B cell (primary cell): ENCODE data around the gene ITGB1BP2. TPM values are rescaled to one million over a fixed set of nuclear protein-coding genes. Genes with fewer than 3 reads are reported as not detected.

Experiments
- ATAC-seq: fragments of 200-7000 bp; cut with Tn5 transposase; one replicate; pipeline ENCODE4 v1.10.0; 2021; ENCODE audit warnings: low read depth, mild to moderate bottlenecking, moderate number of reproducible peaks, moderate library complexity
- CTCF ChIA-PET: fragments of 350-600 bp; sonication (Branson Sonifier 250); formaldehyde crosslinking; loops from one replicate; lab custom pipeline; 2021; ENCODE audit warnings: antibody characterized with exemption, inconsistent platforms; lab: Charles Lee
- POLR2A ChIA-PET: fragments of 350-600 bp; sonication (Branson Sonifier 250); formaldehyde crosslinking; loops from one replicate; lab custom pipeline; 2021; ENCODE audit warnings: antibody characterized with exemption; lab: Charles Lee
- DNase-seq: peaks from one replicate; pipeline ENCODE4 v3.0.0; 2013
- H2AFZ ChIP-seq: 2 replicates; pipeline ENCODE4 v1.6.1; 2012; ENCODE audit warnings: mild to moderate bottlenecking, low read depth, low read length; ENCODE audit not compliant: insufficient read depth, poor library complexity, severe bottlenecking
- H3K27ac ChIP-seq, 2 donors: 1 replicate in 1 of 2; 2 replicates in 1 of 2; pipeline ENCODE4 v1.5.1; 2012 to 2013; ENCODE audit warnings: low read length in 2 of 2, mild to moderate bottlenecking in 2 of 2, moderate library complexity in 1 of 2
- H3K27me3 ChIP-seq, 4 experiments: fragments of 200-600 bp in 1 of 4; sonication (generic) in 1 of 4; replicated peaks in 1 of 4; 1 replicate in 2 of 4; 2 replicates in 2 of 4; pipeline versions ENCODE4 v1.6.1 to v1.7.0; 2013 to 2016; ENCODE audit warnings: low read length in 3 of 4, mild to moderate bottlenecking in 2 of 4, mixed read lengths in 1 of 4, moderate library complexity in 1 of 4; ENCODE audit not compliant: insufficient read depth in 4 of 4, control insufficient read depth in 3 of 4; ENCODE audit errors: control extremely low read depth in 1 of 4
- H3K36me3 ChIP-seq, 2 experiments: replicated peaks in 1 of 2; 1 replicate in 1 of 2; 2 replicates in 1 of 2; pipeline versions ENCODE4 v1.6.1 to v1.7.1; 2013; ENCODE audit warnings: low read length in 1 of 2; ENCODE audit not compliant: insufficient read depth in 2 of 2, control insufficient read depth in 1 of 2; ENCODE audit errors: control extremely low read depth in 1 of 2, extremely low read depth in 1 of 2
- H3K4me1 ChIP-seq, 2 donors: fragments of 200-600 bp in 1 of 2; sonication (generic) in 1 of 2; 1 replicate in 1 of 2; 2 replicates in 1 of 2; pipeline versions ENCODE4 v1.5.1 to v1.6.1; 2013 to 2017; ENCODE audit warnings: low read length in 2 of 2; ENCODE audit not compliant: control insufficient read depth in 2 of 2, insufficient read depth in 2 of 2
- H3K4me2 ChIP-seq: replicated peaks from 2 replicates; pipeline ENCODE3; 2012; ENCODE audit warnings: mild to moderate bottlenecking, low read depth, low read length; ENCODE audit not compliant: poor library complexity, severe bottlenecking
- H3K4me3 ChIP-seq, 5 experiments: fragments of 200-600 bp in 1 of 5; sonication (generic) in 1 of 5; 1 replicate in 3 of 5; 2 replicates in 2 of 5; pipeline versions ENCODE4 v1.5.1 to v1.7.0; 2011 to 2016; ENCODE audit warnings: low read length in 4 of 5, mild to moderate bottlenecking in 4 of 5, low read depth in 2 of 5, control low read depth in 1 of 5, moderate library complexity in 1 of 5; ENCODE audit not compliant: insufficient read depth in 1 of 5; ENCODE audit errors: control extremely low read depth in 1 of 5, extremely low read depth in 1 of 5
- H3K79me2 ChIP-seq: fragments of 200-600 bp; sonication (generic); one replicate; pipeline ENCODE4 v1.6.0; 2016; ENCODE audit warnings: low read length; ENCODE audit not compliant: control insufficient read depth, insufficient read depth
- H3K9ac ChIP-seq: fragments of 200-600 bp; sonication (generic); 2 replicates; pipeline ENCODE4 v1.6.1; 2017; ENCODE audit warnings: mild to moderate bottlenecking, low read length, moderate library complexity
- H3K9me3 ChIP-seq, 3 donors: one replicate each; pipeline versions ENCODE4 v1.6.1 to v1.7.1; 2013; ENCODE audit warnings: low read length in 2 of 3; ENCODE audit not compliant: control insufficient read depth in 2 of 3, insufficient read depth in 1 of 3; ENCODE audit errors: control extremely low read depth in 1 of 3
- H4K20me1 ChIP-seq: 2 replicates; pipeline ENCODE4 v1.6.0; 2012; ENCODE audit warnings: mild to moderate bottlenecking, low read length; ENCODE audit not compliant: insufficient read depth, control insufficient read depth, poor library complexity, severe bottlenecking
- H3K27ac Mint-ChIP-seq: one replicate; pipeline ENCODE4 v1.8.0; 2021; ENCODE audit warnings: mixed read lengths
- H3K27me3 Mint-ChIP-seq: one replicate; pipeline ENCODE4 v1.8.0; 2021; ENCODE audit warnings: mixed read lengths
- H3K4me1 Mint-ChIP-seq: one replicate; pipeline ENCODE4 v1.8.0; 2021; ENCODE audit warnings: mixed read lengths
- H3K4me3 Mint-ChIP-seq: one replicate; pipeline ENCODE4 v1.8.0; 2021; ENCODE audit warnings: mixed read lengths
- H3K9me3 Mint-ChIP-seq: one replicate; pipeline ENCODE4 v1.8.0; 2022; ENCODE audit warnings: mixed read lengths; ENCODE audit not compliant: insufficient read depth
- EZH2 ChIP-seq: IDR thresholded peaks from 2 replicates; pipeline ENCODE4 v1.6.1; 2012; ENCODE audit warnings: borderline replicate concordance, low read depth, mild to moderate bottlenecking, moderate library complexity, low read length; ENCODE audit not compliant: insufficient read depth, poor library complexity, severe bottlenecking
- WGBS: methylation state at CpG from one replicate; pipeline ENCODE4 v1.1.5; 2013; ENCODE audit warnings: missing lambda C conversion rate; ENCODE audit not compliant: insufficient coverage; 5-methylcytosine and 5-hydroxymethylcytosine counted together
- intact Hi-C: fragments of 100-400 bp; cut with micrococcal nuclease; formaldehyde crosslinking; loops from one replicate; pipeline ENCODE4 v1.10.0; 2022
- polyA plus RNA-seq: library from polyadenylated mRNA; depleted of rRNA; stranded (reverse); fragments of >200 nt; gene quantifications from 2 replicates; pipeline ENCODE4 v1.2.3, GENCODE V29; 2012
- total RNA-seq, 2 donors: library from RNA; stranded (reverse); fragments of 120-200 nt in 1 of 2; gene quantifications; 1 replicate in 1 of 2; 2 replicates in 1 of 2; pipeline versions ENCODE4 v1.2.3 to v1.2.4, GENCODE V29; 2013 to 2022
- TF ChIP-seq, protein P1 (sequence below): fragments of 200-600 bp; IDR thresholded peaks from one replicate; pipeline ENCODE4 v1.8.0; 2022; ENCODE audit warnings: antibody characterized with exemption, mild to moderate bottlenecking

Gene ITGB1BP2
- total and polyA plus RNA-seq, 2 donors (not counting 1 experiment from before 2014, with no cell fraction given), result 2.2 to 3.7 TPM

DNA sequence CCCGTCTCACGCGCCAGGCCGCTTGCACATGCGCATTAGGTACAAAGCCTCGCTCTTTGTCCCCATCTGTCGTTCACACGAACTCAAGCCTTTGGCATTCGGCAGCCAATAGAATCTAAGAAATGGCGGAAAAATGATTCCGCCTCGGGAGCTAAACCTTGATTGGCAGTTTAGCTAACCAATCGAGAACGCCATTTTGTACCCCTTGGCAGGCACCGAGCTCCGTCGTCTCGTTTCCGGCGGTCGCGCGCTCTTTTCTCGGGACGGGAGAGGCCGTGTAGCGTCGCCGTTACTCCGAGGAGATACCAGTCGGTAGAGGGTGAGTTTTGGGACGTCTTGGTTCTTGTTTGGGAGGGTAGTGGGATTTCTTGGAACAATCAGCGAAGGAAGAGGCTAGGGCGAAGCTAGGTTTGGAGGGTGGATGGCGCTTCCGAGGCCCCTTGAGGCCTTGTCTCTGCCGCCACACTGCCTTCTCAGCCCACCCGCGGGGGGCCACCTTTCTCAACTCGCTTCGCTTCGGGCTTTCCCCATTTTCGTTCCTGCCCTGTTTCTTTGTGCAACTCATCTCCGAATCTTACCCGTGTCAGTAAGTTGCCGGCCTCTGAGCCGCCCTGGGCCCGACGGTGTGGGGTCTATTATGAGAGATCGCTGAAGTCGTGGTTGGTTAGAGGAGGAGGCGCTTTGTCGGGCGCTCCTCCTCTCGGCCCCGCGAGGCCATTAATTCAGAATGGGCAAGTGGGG lies 18.0 kb upstream of the ITGB1BP2 start, which contains the start of gene NONO:
Gene NONO (plus strand): TSS at position 233 of the 741 bp plus-strand sequence. CDS start 7,003 bp downstream, outside the sequence.
- no peaks in the 10 kb centered on the region for H3K27me3 ChIP-seq
- 0% methylated on average over 43 of the region's 57 CpGs for WGBS
- Mint-ChIP-seq H3K27ac (peak within 1 kb of the TSS; percentile 98), H3K4me3 (peak within 1 kb of the TSS; percentile 95), H3K9me3 (no peaks in the 10 kb centered on the region), H3K27me3 (no peaks in the 10 kb centered on the region), H3K4me1 (peaks cover 23% of the 10 kb centered on the region)
- peak within 1 kb of the TSS; percentile 84 for H3K9ac ChIP-seq
- H3K36me3 ChIP-seq, result no peaks in the 10 kb centered on the region
- H3K9me3 ChIP-seq, result no peaks in the 10 kb centered on the region
- peak within 1 kb of the TSS; percentile 55 to 83 (median 68) for H3K4me3 ChIP-seq
- H3K4me2 ChIP-seq, result peak within 1 kb of the TSS; percentile 76
- intact Hi-C loops, result loop anchor here (1.0 kb wide), 5 partner anchors 29 to 215 kb away; partner anchors contain the start of genes MED12, SNX12, TAF1 and ZMYM3
- ChIA-PET CTCF (interaction anchor here (0.9 to 2.1 kb wide), 7 partner anchors 29 to 104 kb away, joined by 3 to 14 read pairs (median 4); partner anchors contain the start of genes TAF1 and ZMYM3), POLR2A (interaction anchor here (0.5 to 1.8 kb wide), 6 partner anchors 21 to 962 kb away, joined by 3 to 40 read pairs (median 14); partner anchors contain the start of genes TAF1 and ZMYM3)
- peak; percentile 91 for ATAC-seq
- H4K20me1 ChIP-seq, result peaks cover 6% of the 10 kb centered on the region
- no peak for TF ChIP-seq EZH2
- TF ChIP-seq, protein P1, sequence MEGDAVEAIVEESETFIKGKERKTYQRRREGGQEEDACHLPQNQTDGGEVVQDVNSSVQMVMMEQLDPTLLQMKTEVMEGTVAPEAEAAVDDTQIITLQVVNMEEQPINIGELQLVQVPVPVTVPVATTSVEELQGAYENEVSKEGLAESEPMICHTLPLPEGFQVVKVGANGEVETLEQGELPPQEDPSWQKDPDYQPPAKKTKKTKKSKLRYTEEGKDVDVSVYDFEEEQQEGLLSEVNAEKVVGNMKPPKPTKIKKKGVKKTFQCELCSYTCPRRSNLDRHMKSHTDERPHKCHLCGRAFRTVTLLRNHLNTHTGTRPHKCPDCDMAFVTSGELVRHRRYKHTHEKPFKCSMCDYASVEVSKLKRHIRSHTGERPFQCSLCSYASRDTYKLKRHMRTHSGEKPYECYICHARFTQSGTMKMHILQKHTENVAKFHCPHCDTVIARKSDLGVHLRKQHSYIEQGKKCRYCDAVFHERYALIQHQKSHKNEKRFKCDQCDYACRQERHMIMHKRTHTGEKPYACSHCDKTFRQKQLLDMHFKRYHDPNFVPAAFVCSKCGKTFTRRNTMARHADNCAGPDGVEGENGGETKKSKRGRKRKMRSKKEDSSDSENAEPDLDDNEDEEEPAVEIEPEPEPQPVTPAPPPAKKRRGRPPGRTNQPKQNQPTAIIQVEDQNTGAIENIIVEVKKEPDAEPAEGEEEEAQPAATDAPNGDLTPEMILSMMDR, result no peak
- H3K79me2 ChIP-seq, result peaks cover 43% of the 10 kb centered on the region
- peaks cover 16 to 21% of the 10 kb centered on the region in 2 donors for H3K4me1 ChIP-seq
- peak within 1 kb of the TSS; percentile 82 for H2AFZ ChIP-seq
- peak; percentile 96 for DNase-seq
- H3K27ac ChIP-seq, result peak within 1 kb of the TSS; percentile 94 to 95

DNA sequence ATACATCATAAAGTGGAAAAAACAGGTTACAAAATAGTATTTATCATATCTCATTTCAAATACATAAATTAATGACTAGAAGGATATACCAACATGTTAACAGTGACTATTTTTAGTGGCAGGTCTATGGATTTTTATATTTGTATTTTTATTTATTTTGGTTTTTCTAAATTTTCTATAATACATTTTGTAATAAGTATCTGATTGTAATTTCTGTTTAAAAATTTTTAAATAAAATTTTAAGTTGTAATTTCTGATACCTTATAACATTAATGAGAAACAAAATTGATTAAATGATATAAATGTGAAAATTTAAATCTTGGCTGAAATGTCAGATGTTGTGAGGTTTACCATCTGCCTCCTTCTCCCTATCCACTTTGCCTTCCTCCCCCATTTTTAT lies 15.6 kb upstream of the ITGB1BP2 start:
- intact Hi-C loops, result no loop called here
- peaks cover 9% of the 10 kb centered on the region for H4K20me1 ChIP-seq

More for the DNA sequence above, 15.6 kb upstream of the ITGB1BP2 start:
- TF ChIP-seq, protein P1, result no peak
- TF ChIP-seq EZH2, result no peak
- H3K9me3 ChIP-seq, result no peaks in the 10 kb centered on the region
- no peak for ATAC-seq
- Mint-ChIP-seq H3K4me1 (peaks cover 27% of the 10 kb centered on the region), H3K4me3 (peak overlapping the region; percentile 60), H3K27ac (no peak overlapping the region), H3K9me3 (no peaks in the 10 kb centered on the region), H3K27me3 (no peaks in the 10 kb centered on the region)
- H3K79me2 ChIP-seq, result peaks cover 62% of the 10 kb centered on the region
- no peak overlapping the region for H2AFZ ChIP-seq
- peak overlapping the region; percentile 76 for H3K4me2 ChIP-seq
- H3K36me3 ChIP-seq, result peaks cover 0 to 8% of the 10 kb centered on the region in 2 experiments
- ChIA-PET POLR2A (interaction anchor here (0.5 kb wide), 1 partner anchor 28 kb away, joined by 5 read pairs; no protein-coding TSS in a partner anchor), CTCF (no interaction called here)
- peak overlapping the region; percentile 84 for H3K9ac ChIP-seq
- peaks cover 16 to 21% of the 10 kb centered on the region in 2 donors for H3K4me1 ChIP-seq
- H3K27me3 ChIP-seq, result no peaks in the 10 kb centered on the region
- no peak overlapping the region for H3K4me3 ChIP-seq
- H3K27ac ChIP-seq, result no peak overlapping the region
- DNase-seq, result no peak
